GOT3 (cell line): ENCODE results near the gene HPSE.

Experiments used
- DNase-seq: peaks from one replicate; lab custom pipeline; 2025; ENCODE audit warnings: mixed read lengths; lab: John Stamatoyannopoulos, UW

Gene HPSE

GRCh38 chr4:83334425-83335241 is at the start of gene HPSE:
HPSE (minus strand) TSS chr4:83334848; CDS start chr4:83334782, 66 bp downstream.
- DNase-seq: no peak

GRCh38 chr4:83382850-83383249 is 48.2 kb upstream of the HPSE start:
- no peak for DNase-seq

GRCh38 chr4:83381173-83381572 is 46.5 kb upstream of the HPSE start:
- DNase-seq: no peak

GRCh38 chr4:83378419-83378818 is 43.8 kb upstream of the HPSE start:
- DNase-seq: no peak

GRCh38 chr4:83372931-83373330 is 38.3 kb upstream of the HPSE start:
- DNase-seq: no peak

GRCh38 chr4:83371936-83372335 is 37.3 kb upstream of the HPSE start:
- DNase-seq: no peak

- DNase-seq: no peak
Measured at GRCh38 chr4:83371235-83371634, 36.6 kb upstream of the HPSE start.

- no peak for DNase-seq
Measured at GRCh38 chr4:83370640-83370906, 35.9 kb upstream of the HPSE start.

- DNase-seq: no peak
Measured at GRCh38 chr4:83369831-83370639, 35.4 kb upstream of the HPSE start.

GRCh38 chr4:83364312-83364711 is 29.7 kb upstream of the HPSE start:
- no peak for DNase-seq

- DNase-seq: no peak
Measured at GRCh38 chr4:83362492-83363329, 28.1 kb upstream of the HPSE start.

GRCh38 chr4:83361416-83362103 is 26.9 kb upstream of the HPSE start:
- DNase-seq: no peak

GRCh38 chr4:83360018-83360417 is 25.4 kb upstream of the HPSE start:
- DNase-seq: no peak

- DNase-seq: no peak
Measured at GRCh38 chr4:83358410-83358809, 23.8 kb upstream of the HPSE start.

GRCh38 chr4:83356899-83357661 is 22.4 kb upstream of the HPSE start:
- DNase-seq: no peak

- no peak for DNase-seq
Measured at GRCh38 chr4:83353516-83353915, 18.9 kb upstream of the HPSE start.

- DNase-seq: no peak
Measured at GRCh38 chr4:83348074-83348473, 13.4 kb upstream of the HPSE start.

- DNase-seq: no peak
Measured at GRCh38 chr4:83342476-83342875, 7.8 kb upstream of the HPSE start.

GRCh38 chr4:83340692-83341343 is 6.2 kb upstream of the HPSE start:
- no peak for DNase-seq

GRCh38 chr4:83339573-83339972 is 4.9 kb upstream of the HPSE start:
- no peak for DNase-seq

- DNase-seq: no peak
Measured at GRCh38 chr4:83335701-83336100, 1.1 kb upstream of the HPSE start.
